Mucosa of rectum (tissue), 2 donors: Measurements from ENCODE around the gene SHTN1.

ENCODE experiments used
- H3K27ac ChIP-seq, 2 donors: one replicate each; pipeline ENCODE4 v1.7.0; 2013; ENCODE audit warnings: inconsistent platforms in 2 of 2, low read depth in 2 of 2, low read length in 2 of 2
- H3K27me3 ChIP-seq, 2 donors: one replicate each; pipeline ENCODE4 v1.7.0; 2013; ENCODE audit warnings: low read length in 2 of 2; ENCODE audit not compliant: control insufficient read depth in 2 of 2, insufficient read depth in 2 of 2
- H3K36me3 ChIP-seq, 2 donors: one replicate each; pipeline ENCODE4 v1.7.0; 2013; ENCODE audit warnings: low read length in 2 of 2; ENCODE audit not compliant: control insufficient read depth in 2 of 2, insufficient read depth in 2 of 2
- H3K4me1 ChIP-seq, 2 donors: one replicate each; pipeline ENCODE4 v1.7.0; 2013; ENCODE audit warnings: low read length in 2 of 2, mild to moderate bottlenecking in 1 of 2; ENCODE audit not compliant: control insufficient read depth in 2 of 2, insufficient read depth in 2 of 2
- H3K4me3 ChIP-seq, 2 donors: one replicate each; pipeline ENCODE4 v1.7.0; 2013; ENCODE audit warnings: low read length in 2 of 2
- H3K9ac ChIP-seq, 2 donors: one replicate each; pipeline ENCODE4 v1.7.0; 2013; ENCODE audit warnings: low read length in 2 of 2, low read depth in 1 of 2, mild to moderate bottlenecking in 1 of 2
- H3K9me3 ChIP-seq, 2 donors: one replicate each; pipeline ENCODE4 v1.7.0; 2013; ENCODE audit warnings: low read length in 2 of 2; ENCODE audit not compliant: control insufficient read depth in 2 of 2
- donor health status: healthy.
- donor health status: Normal muscosa, but diverticular disease.

Gene SHTN1

GRCh38 chr10:116880716-116881482, 124.1 kb downstream of the SHTN1 start:
- H3K27ac ChIP-seq = no peak overlapping the region
- no peak overlapping the region for H3K4me3 ChIP-seq
- peaks cover 0 to 2% of the 10 kb centered on the region in 2 donors for H3K27me3 ChIP-seq
- H3K9me3 ChIP-seq = no peaks in the 10 kb centered on the region
- no peaks in the 10 kb centered on the region for H3K4me1 ChIP-seq
- H3K36me3 ChIP-seq = no peaks in the 10 kb centered on the region
- no peak overlapping the region for H3K9ac ChIP-seq

DNA sequence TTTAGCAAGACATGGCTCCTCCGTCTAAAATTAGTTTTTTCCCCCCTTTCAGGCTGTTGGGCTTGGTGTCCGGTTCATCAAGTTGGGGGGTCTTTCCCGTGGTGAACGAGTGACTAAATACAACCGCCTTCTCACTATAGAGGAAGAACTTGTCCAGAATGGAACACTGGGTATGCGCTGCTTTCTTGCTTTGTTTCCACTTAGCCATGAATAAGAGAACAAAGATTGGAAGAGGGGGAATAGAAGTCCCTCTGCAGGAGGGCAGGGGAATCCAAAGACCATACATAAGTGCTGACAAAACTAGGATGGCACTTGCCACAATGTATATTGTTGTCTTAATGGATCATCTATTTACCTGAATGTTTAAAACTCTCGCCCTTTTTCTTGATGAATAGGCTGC, 125.2 kb downstream of the SHTN1 start:
- no peak overlapping the region for H3K9ac ChIP-seq
- H3K4me1 ChIP-seq = no peaks in the 10 kb centered on the region
- no peak overlapping the region for H3K27ac ChIP-seq
- no peaks in the 10 kb centered on the region for H3K9me3 ChIP-seq
- peaks cover 0 to 2% of the 10 kb centered on the region in 2 donors for H3K27me3 ChIP-seq
- no peak overlapping the region for H3K4me3 ChIP-seq
- no peaks in the 10 kb centered on the region for H3K36me3 ChIP-seq

GRCh38 chr10:116878123-116878522, 126.9 kb downstream of the SHTN1 start:
- Histone ChIP-seq H3K27ac (no peak overlapping the region), H3K9me3 (no peaks in the 10 kb centered on the region), H3K36me3 (no peaks in the 10 kb centered on the region), H3K4me3 (no peak overlapping the region), H3K9ac (no peak overlapping the region), H3K27me3 (peaks cover 0 to 2% of the 10 kb centered on the region in 2 donors), H3K4me1 (no peaks in the 10 kb centered on the region)

DNA sequence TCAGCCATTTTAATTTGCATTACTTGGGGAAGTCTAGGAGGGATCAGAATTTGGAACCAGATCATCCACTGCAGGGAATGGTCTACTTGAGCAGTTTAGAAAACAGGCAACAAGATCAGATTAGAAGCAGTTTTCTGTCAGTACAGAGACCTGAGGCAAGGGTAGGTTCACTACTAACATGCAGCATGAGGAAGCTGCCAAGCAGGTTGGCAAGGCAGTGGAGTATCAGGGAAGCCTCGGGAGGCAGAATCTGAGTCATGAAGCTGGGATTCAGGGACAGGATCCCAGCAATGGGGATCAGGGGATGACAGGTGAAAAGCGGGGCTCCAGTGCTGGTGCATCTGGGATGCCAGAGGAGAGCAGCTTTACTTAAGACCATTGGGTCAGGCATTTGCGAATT, 127.6 kb downstream of the SHTN1 start:
- Histone ChIP-seq H3K4me3 (no peak overlapping the region), H3K27me3 (peaks cover 0 to 2% of the 10 kb centered on the region in 2 donors), H3K9ac (no peak overlapping the region), H3K4me1 (no peaks in the 10 kb centered on the region), H3K36me3 (no peaks in the 10 kb centered on the region), H3K9me3 (no peaks in the 10 kb centered on the region), H3K27ac (no peak overlapping the region)

DNA sequence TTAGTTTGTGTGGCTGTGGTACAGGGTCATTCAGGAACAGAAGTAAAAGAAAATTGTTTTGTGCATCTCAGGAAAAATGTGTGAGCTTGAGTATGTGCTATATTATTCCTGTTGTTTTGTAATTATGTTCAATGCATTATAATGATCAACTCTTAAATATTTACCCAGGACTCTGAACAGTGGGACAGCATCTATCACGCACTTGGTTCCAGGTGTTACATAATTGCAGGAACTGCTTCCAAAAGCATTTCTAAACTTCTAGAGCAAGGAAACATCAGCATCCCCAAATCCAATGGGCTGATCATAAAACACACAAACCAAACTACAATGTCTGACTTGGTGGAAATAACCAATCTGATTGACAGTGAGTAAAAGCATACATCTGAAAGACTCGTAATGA, 129.1 kb downstream of the SHTN1 start:
- no peak overlapping the region for H3K27ac ChIP-seq
- no peaks in the 10 kb centered on the region for H3K9me3 ChIP-seq
- no peak overlapping the region for H3K4me3 ChIP-seq
- H3K4me1 ChIP-seq = no peaks in the 10 kb centered on the region
- H3K9ac ChIP-seq = no peak overlapping the region
- H3K36me3 ChIP-seq = no peaks in the 10 kb centered on the region
- H3K27me3 ChIP-seq = peaks cover 0 to 2% of the 10 kb centered on the region in 2 donors

- no peaks in the 10 kb centered on the region for H3K4me1 ChIP-seq
- H3K4me3 ChIP-seq = no peak overlapping the region
- peaks cover 0 to 2% of the 10 kb centered on the region in 2 donors for H3K27me3 ChIP-seq
Observed at GRCh38 chr10:116873134-116873533, 131.9 kb downstream of the SHTN1 start.

GRCh38 chr10:116870949-116871348, 134.0 kb downstream of the SHTN1 start:
- no peaks in the 10 kb centered on the region for H3K4me1 ChIP-seq
- no peak overlapping the region for H3K4me3 ChIP-seq
- no peak overlapping the region for H3K9ac ChIP-seq
- no peaks in the 10 kb centered on the region for H3K36me3 ChIP-seq
- no peaks in the 10 kb centered on the region for H3K27me3 ChIP-seq
- H3K9me3 ChIP-seq = no peaks in the 10 kb centered on the region
- H3K27ac ChIP-seq = no peak overlapping the region

More at GRCh38 chr10:116873134-116873533, 131.9 kb downstream of the SHTN1 start:
- Histone ChIP-seq H3K27ac (no peak overlapping the region), H3K36me3 (no peaks in the 10 kb centered on the region), H3K9me3 (no peaks in the 10 kb centered on the region), H3K9ac (no peak overlapping the region)

DNA sequence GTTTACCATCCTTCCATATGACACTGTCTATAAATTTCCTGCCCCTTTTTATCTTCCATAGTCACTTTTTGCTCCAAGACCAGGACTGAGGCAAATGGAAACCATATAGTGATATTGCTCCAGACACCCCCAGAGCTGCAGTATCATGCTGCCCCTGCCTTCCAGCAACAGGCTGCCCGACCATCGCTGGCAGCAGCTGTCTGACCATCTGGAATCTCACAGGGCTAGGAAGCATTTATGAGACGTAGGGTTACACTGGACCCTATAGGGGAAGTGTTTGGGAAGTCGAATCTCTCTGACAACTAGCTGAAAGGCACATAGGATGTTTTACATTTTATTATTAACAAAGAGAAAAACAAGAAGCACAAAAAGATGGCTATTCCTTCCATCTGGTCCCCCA, 136.3 kb downstream of the SHTN1 start:
- no peaks in the 10 kb centered on the region for H3K4me1 ChIP-seq
- H3K4me3 ChIP-seq = no peak overlapping the region
- no peaks in the 10 kb centered on the region for H3K27me3 ChIP-seq
- no peaks in the 10 kb centered on the region for H3K9me3 ChIP-seq
- no peak overlapping the region for H3K27ac ChIP-seq
- no peaks in the 10 kb centered on the region for H3K36me3 ChIP-seq
- no peak overlapping the region for H3K9ac ChIP-seq

- no peaks in the 10 kb centered on the region for H3K27me3 ChIP-seq
- H3K4me1 ChIP-seq = no peaks in the 10 kb centered on the region
- H3K9me3 ChIP-seq = no peaks in the 10 kb centered on the region
- H3K36me3 ChIP-seq = no peaks in the 10 kb centered on the region
- no peak overlapping the region for H3K4me3 ChIP-seq
- H3K27ac ChIP-seq = no peak overlapping the region
- no peak overlapping the region for H3K9ac ChIP-seq
Observed at GRCh38 chr10:116868198-116868676, 136.8 kb downstream of the SHTN1 start.

- no peaks in the 10 kb centered on the region for H3K36me3 ChIP-seq
Observed at GRCh38 chr10:116866987-116867595, 137.9 kb downstream of the SHTN1 start.

More at GRCh38 chr10:116866987-116867595, 137.9 kb downstream of the SHTN1 start:
- Histone ChIP-seq H3K9me3 (no peaks in the 10 kb centered on the region), H3K4me3 (no peak overlapping the region), H3K27me3 (no peaks in the 10 kb centered on the region), H3K27ac (no peak overlapping the region), H3K9ac (no peak overlapping the region), H3K4me1 (no peaks in the 10 kb centered on the region)
